MM.1S (cell line): ENCODE data around the gene AUH.

Source experiments
- DNase-seq: peaks from one replicate; pipeline ENCODE4 v3.0.0-alpha.2; 2015
- H2AFZ ChIP-seq: fragments of 300-600 bp; sonication (generic); 2 replicates; pipeline ENCODE4 v1.6.0; 2016; ENCODE audit warnings: antibody characterized with exemption, low read length
- H3F3A ChIP-seq: fragments of 300-600 bp; sonication (generic); 2 replicates; pipeline ENCODE4 v1.6.1; 2016; ENCODE audit warnings: mild to moderate bottlenecking, antibody characterized with exemption, low read length, moderate library complexity, mixed read lengths; ENCODE audit not compliant: insufficient read depth
- H3K27ac ChIP-seq: fragments of 300-600 bp; sonication (generic); 2 replicates; pipeline ENCODE4 v1.5.1; 2016; ENCODE audit warnings: mild to moderate bottlenecking, low read length
- H3K27me3 ChIP-seq: fragments of 300-600 bp; sonication (generic); replicated peaks from 2 replicates; pipeline ENCODE4 v1.6.0; 2016; ENCODE audit warnings: low read length; ENCODE audit not compliant: insufficient read depth
- H3K36me3 ChIP-seq: fragments of 300-600 bp; sonication (generic); replicated peaks from 2 replicates; pipeline ENCODE4 v1.6.1; 2016; ENCODE audit warnings: mild to moderate bottlenecking, low read length, mixed read lengths; ENCODE audit not compliant: insufficient read depth
- H3K4me1 ChIP-seq: fragments of 300-600 bp; sonication (generic); 2 replicates; pipeline ENCODE4 v1.6.1; 2016; ENCODE audit warnings: low read length, mixed read lengths
- H3K4me2 ChIP-seq: fragments of 300-600 bp; sonication (generic); 2 replicates; pipeline ENCODE4 v1.6.0; 2016; ENCODE audit warnings: low read depth, low read length
- H3K4me3 ChIP-seq: fragments of 300-600 bp; sonication (generic); 2 replicates; pipeline ENCODE4 v1.5.1; 2016; ENCODE audit warnings: low read length, mixed read lengths
- H3K79me2 ChIP-seq: fragments of 300-600 bp; sonication (generic); 2 replicates; pipeline ENCODE4 v1.6.1; 2016; ENCODE audit warnings: mixed run types, low read length, mixed read lengths
- H3K9ac ChIP-seq: fragments of 300-600 bp; sonication (generic); 2 replicates; pipeline ENCODE4 v1.6.1; 2016; ENCODE audit warnings: low read length, mixed read lengths
- H3K9me2 ChIP-seq: fragments of 300-600 bp; sonication (generic); replicated peaks from 2 replicates; pipeline ENCODE4 v1.6.1; 2016; ENCODE audit warnings: mild to moderate bottlenecking, low read length, mixed read lengths; ENCODE audit not compliant: insufficient read depth
- H3K9me3 ChIP-seq: fragments of 300-600 bp; sonication (generic); replicated peaks from 2 replicates; pipeline ENCODE4 v1.6.1; 2016; ENCODE audit warnings: mild to moderate bottlenecking, low read length, mixed read lengths; ENCODE audit not compliant: insufficient read depth
- H4K20me1 ChIP-seq: fragments of 300-600 bp; sonication (generic); 2 replicates; pipeline ENCODE4 v1.6.1; 2016; ENCODE audit warnings: mild to moderate bottlenecking, low read length, moderate library complexity, mixed read lengths; ENCODE audit not compliant: insufficient read depth
- EZH2 ChIP-seq: fragments of 300-600 bp; sonication (generic); optimal IDR thresholded peaks from 2 replicates; pipeline ENCODE3; 2017; ENCODE audit warnings: low read depth, mild to moderate bottlenecking, antibody characterized with exemption, low read length, mixed read lengths
- EZH2phosphoT487 ChIP-seq: fragments of 300-600 bp; sonication (generic); IDR thresholded peaks from 2 replicates; pipeline ENCODE4 v1.6.1; 2018; ENCODE audit warnings: antibody characterized with exemption, low read length
- TF ChIP-seq, protein P1 (sequence below): fragments of 300-600 bp; sonication (generic); IDR thresholded peaks from 2 replicates; pipeline ENCODE4 v1.5.1; 2016; ENCODE audit warnings: antibody characterized with exemption, low read length, mixed read lengths

The AUH gene

DNA sequence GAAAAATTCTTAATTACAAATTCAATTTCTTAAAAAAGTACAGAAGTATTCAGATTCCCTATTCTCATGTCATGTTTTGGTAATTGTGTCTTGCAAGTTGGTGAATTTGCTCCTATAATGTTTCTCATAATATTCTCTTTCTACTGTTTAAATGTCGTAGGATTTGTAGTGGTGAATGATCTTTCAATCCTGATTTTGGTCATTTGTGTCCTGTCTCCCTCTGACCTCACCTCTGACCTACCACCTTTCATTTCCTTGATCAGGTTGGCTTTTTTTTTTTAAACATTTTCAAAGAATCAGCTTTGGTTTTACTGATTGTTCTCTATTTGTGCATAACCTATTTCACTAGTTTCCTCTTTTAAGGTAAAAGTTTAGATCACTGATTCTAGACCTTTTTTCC lies 102.6 kb downstream of the AUH start:
- Histone ChIP-seq H3K9me2 (no peaks in the 10 kb centered on the region), H3K27me3 (no peaks in the 10 kb centered on the region), H3K27ac (no peak overlapping the region), H3K4me3 (no peak overlapping the region), H3K9ac (no peak overlapping the region), H3K4me2 (no peak overlapping the region), H3K4me1 (peaks cover 17% of the 10 kb centered on the region), H3K9me3 (no peaks in the 10 kb centered on the region), H4K20me1 (no peaks in the 10 kb centered on the region), H3F3A (no peaks in the 10 kb centered on the region), H3K36me3 (no peaks in the 10 kb centered on the region), H2AFZ (no peak overlapping the region), H3K79me2 (no peaks in the 10 kb centered on the region)
- no peak for TF ChIP-seq EZH2phosphoT487
- TF ChIP-seq, protein P1, sequence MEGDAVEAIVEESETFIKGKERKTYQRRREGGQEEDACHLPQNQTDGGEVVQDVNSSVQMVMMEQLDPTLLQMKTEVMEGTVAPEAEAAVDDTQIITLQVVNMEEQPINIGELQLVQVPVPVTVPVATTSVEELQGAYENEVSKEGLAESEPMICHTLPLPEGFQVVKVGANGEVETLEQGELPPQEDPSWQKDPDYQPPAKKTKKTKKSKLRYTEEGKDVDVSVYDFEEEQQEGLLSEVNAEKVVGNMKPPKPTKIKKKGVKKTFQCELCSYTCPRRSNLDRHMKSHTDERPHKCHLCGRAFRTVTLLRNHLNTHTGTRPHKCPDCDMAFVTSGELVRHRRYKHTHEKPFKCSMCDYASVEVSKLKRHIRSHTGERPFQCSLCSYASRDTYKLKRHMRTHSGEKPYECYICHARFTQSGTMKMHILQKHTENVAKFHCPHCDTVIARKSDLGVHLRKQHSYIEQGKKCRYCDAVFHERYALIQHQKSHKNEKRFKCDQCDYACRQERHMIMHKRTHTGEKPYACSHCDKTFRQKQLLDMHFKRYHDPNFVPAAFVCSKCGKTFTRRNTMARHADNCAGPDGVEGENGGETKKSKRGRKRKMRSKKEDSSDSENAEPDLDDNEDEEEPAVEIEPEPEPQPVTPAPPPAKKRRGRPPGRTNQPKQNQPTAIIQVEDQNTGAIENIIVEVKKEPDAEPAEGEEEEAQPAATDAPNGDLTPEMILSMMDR, result no peak
- TF ChIP-seq EZH2, result no peak
- DNase-seq, result no peak

DNA sequence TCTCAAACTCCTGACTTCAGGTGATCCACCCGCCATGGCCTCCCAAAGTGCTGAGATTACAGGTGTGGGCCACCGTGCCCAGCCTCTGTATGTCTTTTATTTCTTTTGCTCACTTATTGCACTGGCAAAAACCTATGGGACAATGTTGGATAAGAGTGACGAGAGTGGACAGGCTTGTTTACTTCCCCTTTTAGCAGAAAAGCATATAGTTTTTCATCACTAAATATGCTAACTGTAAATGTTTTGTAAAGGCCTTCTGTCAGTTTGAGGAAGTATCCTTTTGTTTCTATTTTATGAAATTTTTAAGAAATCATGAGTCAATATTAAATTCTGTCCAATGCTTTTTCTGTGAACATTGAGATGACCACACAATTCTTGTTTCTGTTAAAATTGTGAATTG lies 103.3 kb downstream of the AUH start:
- Histone ChIP-seq H3K27me3 (no peaks in the 10 kb centered on the region), H3K36me3 (no peaks in the 10 kb centered on the region), H3K4me3 (no peak overlapping the region), H3K9me3 (no peaks in the 10 kb centered on the region), H3K27ac (no peak overlapping the region), H3K4me2 (no peak overlapping the region), H3K79me2 (no peaks in the 10 kb centered on the region), H3F3A (no peaks in the 10 kb centered on the region), H3K9me2 (no peaks in the 10 kb centered on the region), H4K20me1 (no peaks in the 10 kb centered on the region), H2AFZ (no peak overlapping the region), H3K9ac (no peak overlapping the region), H3K4me1 (peaks cover 23% of the 10 kb centered on the region)
- TF ChIP-seq EZH2, result no peak
- TF ChIP-seq EZH2phosphoT487, result no peak
- TF ChIP-seq, protein P1, result no peak
- no peak for DNase-seq

DNA sequence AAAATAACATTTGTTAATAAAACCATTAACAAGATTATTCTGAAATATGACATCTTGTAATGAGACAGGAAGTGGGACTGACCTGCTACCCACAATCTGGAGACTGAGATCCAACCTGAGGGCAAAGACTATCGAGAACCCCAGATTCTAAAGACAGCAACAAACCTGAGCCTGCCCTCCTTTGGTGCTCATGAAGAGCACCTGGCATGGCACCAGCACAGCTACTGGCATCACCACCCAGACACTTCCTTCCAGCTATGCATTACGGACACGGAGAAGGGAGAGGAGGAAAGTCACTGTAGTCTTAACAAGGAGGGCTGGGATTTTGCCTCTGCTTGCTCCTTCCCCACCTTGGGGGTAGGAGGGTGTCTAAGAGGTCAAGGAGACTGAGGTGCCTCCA lies 105.5 kb downstream of the AUH start:
- H3K9me2 ChIP-seq, result no peaks in the 10 kb centered on the region
- H3K27me3 ChIP-seq, result no peaks in the 10 kb centered on the region
- no peaks in the 10 kb centered on the region for H3F3A ChIP-seq
- no peak overlapping the region for H3K4me3 ChIP-seq
- no peaks in the 10 kb centered on the region for H3K36me3 ChIP-seq
- 0 out of 2 replicates have a peak overlapping the region, but pooled peaks have one; percentile 3 for H3K4me2 ChIP-seq
- no peak overlapping the region for H3K27ac ChIP-seq
- no peak for TF ChIP-seq EZH2
- TF ChIP-seq, protein P1, result no peak
- no peak for TF ChIP-seq EZH2phosphoT487
- H3K9me3 ChIP-seq, result no peaks in the 10 kb centered on the region
- no peaks in the 10 kb centered on the region for H4K20me1 ChIP-seq
- H2AFZ ChIP-seq, result no peak overlapping the region
- no peaks in the 10 kb centered on the region for H3K79me2 ChIP-seq
- no peak overlapping the region for H3K9ac ChIP-seq
- peaks cover 23% of the 10 kb centered on the region for H3K4me1 ChIP-seq
- DNase-seq, result peak; percentile 49
